Suprapubic skin (tissue), 3 donors: ENCODE measurements around the gene CAMK2D.

Experiments used
- CTCF ChIP-seq, 2 donors: fragments of 200-600 bp in 1 of 2; fragments of 450-650 bp in 1 of 2; sonication (generic) in 1 of 2; IDR thresholded peaks; one replicate each; pipeline ENCODE4 v1.5.1; 2016 to 2019; ENCODE audit warnings: antibody characterized with exemption in 2 of 2, mild to moderate bottlenecking in 1 of 2, moderate library complexity in 1 of 2
- POLR2A ChIP-seq, 2 donors: fragments of 450-650 bp; IDR thresholded peaks; one replicate each; pipeline ENCODE4 v1.6.1; 2017; ENCODE audit warnings: antibody characterized with exemption in 2 of 2, mild to moderate bottlenecking in 2 of 2, moderate library complexity in 2 of 2

GRCh38 chr4:113695328-113696169, 66.0 kb downstream of the CAMK2D start:
- TF ChIP-seq CTCF (IDR thresholded peaks at IDR 0.05), result no peak
- TF ChIP-seq POLR2A (IDR thresholded peaks at IDR 0.05), result no peak
